GM20000 (cell line): ENCODE data around the gene NUTM2F.
"Not testable (repeated sequence)": the region's sequence is repeated elsewhere in the genome, so short reads cannot be mapped to it uniquely, and the experiment has no call there.

Experiments used
- DNase-seq: peaks from one replicate; pipeline ENCODE4 v3.0.0; 2012; ENCODE audit warnings: low spot score
- CTCF ChIP-seq: IDR thresholded peaks from 2 replicates; pipeline ENCODE4 v1.5.1; 2012; ENCODE audit warnings: mild to moderate bottlenecking, control low read depth; ENCODE audit errors: extremely low read depth, missing control alignments

NUTM2F gene

GRCh38 chr9:94287877-94288513 lies 40.4 kb downstream of the NUTM2F start:
- no peak for TF ChIP-seq CTCF
- no peak for DNase-seq

GRCh38 chr9:94286116-94286515 lies 42.3 kb downstream of the NUTM2F start:
- TF ChIP-seq CTCF: no peak
- DNase-seq: no peak

DNA sequence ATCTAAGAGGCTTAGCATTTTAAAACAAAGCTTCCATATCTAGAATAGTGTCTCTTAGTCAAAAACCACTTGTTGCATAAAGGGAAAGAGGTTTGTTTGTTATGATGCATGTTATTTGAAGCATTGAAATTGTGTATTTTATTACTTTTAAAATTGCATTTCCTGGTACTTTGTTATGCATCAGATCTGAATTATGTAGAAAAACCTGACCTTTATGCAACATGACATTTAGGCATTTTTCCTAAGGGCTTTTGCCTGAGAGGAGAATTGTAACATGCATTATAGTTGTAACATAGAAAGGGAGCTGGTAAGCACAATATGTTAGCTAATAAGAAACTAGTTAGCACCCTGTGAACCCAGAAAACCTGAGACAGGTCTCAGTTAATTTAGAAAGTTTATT lies 47.3 kb downstream of the NUTM2F start:
- DNase-seq: no peak
- no peak for TF ChIP-seq CTCF

GRCh38 chr9:94280409-94280989 lies 47.9 kb downstream of the NUTM2F start:
- TF ChIP-seq CTCF: no peak
- no peak for DNase-seq

DNA sequence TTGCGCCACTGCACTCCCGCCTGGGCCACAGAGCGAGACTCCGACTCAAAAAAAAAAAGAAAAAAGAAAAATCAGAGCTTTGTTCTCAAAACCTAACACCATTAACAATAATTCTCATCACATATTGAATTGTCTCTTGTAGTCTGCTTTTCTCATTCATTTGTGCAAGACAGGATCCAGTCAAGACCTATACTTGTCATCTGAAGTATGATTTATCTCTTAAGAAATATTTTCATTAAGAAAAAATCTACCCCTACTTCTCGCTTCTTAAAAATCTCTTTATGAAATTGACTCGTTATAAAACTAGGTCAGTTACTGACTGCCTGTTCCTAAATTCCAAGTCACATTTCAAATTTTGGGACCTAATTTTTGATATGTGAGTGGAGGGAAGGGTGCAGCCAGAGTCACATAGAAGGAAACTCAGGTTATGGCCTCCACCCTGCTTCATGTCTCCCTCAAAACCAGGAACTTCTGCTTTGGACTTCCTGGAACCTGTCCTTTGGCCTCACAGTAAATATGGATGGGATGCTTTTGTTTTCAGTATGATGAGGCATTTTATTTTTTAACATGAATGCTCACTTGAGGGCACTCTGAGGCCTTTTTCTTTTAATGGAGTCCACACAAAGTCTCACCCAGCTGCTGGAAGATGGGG lies 50.4 kb downstream of the NUTM2F start:
- TF ChIP-seq CTCF: no peak
- no peak for DNase-seq

- not testable (repeated sequence) for DNase-seq
Measured at GRCh38 chr9:94277029-94277428, 51.4 kb downstream of the NUTM2F start.

- no peak for DNase-seq
- TF ChIP-seq CTCF: no peak
Measured at GRCh38 chr9:94270009-94270408, 58.4 kb downstream of the NUTM2F start.
